GM21381 (cell line): ENCODE data around the gene ZNF770.
"Not testable (repeated sequence)": the region's sequence is repeated elsewhere in the genome, so short reads cannot be mapped to it uniquely, and the experiment has no call there.

Experiments used
- ATAC-seq: cut with Tn5 transposase; IDR thresholded peaks from one replicate; pipeline ENCODE4 v1.9.1; 2021; ENCODE audit warnings: mild to moderate bottlenecking, moderate library complexity; ENCODE audit not compliant: unreplicated experiment

ZNF770 gene

DNA sequence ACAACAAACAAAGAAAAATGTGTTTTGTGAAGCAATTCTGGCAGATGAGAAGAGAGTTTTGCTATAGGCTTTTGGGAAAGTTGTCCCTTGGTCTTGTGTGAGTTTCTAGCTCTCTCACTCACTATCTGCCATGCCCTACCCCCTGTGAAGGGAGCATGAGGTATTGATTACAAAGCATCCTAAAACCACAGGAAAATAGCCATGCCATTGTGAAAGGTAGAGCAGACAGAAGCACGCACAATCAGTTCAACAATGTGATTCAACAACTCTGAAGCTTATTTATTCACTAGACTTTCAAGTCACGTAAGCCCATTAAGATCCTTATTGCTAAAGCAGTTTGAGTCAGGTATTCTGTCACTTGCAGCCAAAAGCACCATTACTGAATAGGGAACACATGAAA is 12.0 kb downstream of the ZNF770 start:
- no peak for ATAC-seq

- ATAC-seq: no peak
Observed at GRCh38 chr15:34973512-34973911, 14.6 kb downstream of the ZNF770 start.

- ATAC-seq: peak; percentile 3
Observed at GRCh38 chr15:34970098-34970643, 17.9 kb downstream of the ZNF770 start.

- ATAC-seq: peak; percentile 98
Observed at GRCh38 chr15:34969340-34970097, 18.6 kb downstream of the ZNF770 start, which contains the start of gene AQR. Gene AQR, minus strand, starts transcription at chr15:34969742. Its CDS starts 129 bp downstream, at chr15:34969613.

- no peak for ATAC-seq
Observed at GRCh38 chr15:34964277-34964676, 23.8 kb downstream of the ZNF770 start.

DNA sequence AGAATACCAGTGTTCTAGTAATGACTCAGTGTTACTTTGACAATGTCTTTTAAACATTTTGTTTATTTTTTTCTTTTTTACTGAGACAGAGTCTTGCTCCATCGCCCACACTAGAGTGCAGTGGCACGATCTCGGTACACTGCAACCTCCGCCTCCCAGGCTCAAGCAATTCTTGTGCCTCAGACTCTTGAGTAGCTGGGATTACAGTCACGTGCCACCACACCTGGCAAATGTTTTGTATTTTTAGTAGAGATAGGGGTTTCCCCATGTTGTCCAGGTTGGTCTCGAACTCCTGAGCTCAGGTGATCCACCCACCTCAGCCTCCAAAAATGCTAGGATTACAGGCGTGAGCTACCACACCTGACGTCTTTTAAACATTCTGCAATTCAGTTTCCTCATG is 34.2 kb downstream of the ZNF770 start:
- ATAC-seq: no peak

DNA sequence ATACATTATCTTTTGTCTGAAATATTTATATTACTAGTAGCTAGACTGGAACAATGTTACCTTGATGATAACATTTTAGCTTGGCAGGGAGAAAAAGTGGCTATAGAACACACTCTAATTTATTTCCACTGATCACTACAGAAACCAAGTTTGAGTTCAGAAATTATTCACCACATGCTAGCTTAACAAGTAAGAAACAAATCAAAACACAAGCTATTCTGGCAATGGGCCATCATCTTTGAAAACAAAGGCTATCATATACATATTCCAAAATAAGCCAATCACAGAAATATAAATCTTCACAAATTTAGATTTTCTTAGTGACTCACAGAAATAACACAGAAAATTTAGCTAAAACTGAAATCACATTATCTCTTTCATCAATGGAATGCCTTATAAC is 35.6 kb downstream of the ZNF770 start:
- no peak for ATAC-seq

GRCh38 chr15:34951993-34952392 is 36.1 kb downstream of the ZNF770 start:
- ATAC-seq: no peak

- ATAC-seq: no peak
Observed at GRCh38 chr15:34944936-34945335, 43.2 kb downstream of the ZNF770 start.

GRCh38 chr15:34943711-34944110 is 44.4 kb downstream of the ZNF770 start:
- no peak for ATAC-seq

- ATAC-seq: not testable (repeated sequence)
Observed at GRCh38 chr15:34943264-34943663, 44.8 kb downstream of the ZNF770 start.

- no peak for ATAC-seq
Observed at GRCh38 chr15:34942363-34942762, 45.7 kb downstream of the ZNF770 start.

GRCh38 chr15:34941831-34942230 is 46.3 kb downstream of the ZNF770 start:
- no peak for ATAC-seq

GRCh38 chr15:34941185-34941698 is 46.8 kb downstream of the ZNF770 start:
- ATAC-seq: no peak

- no peak for ATAC-seq
Observed at GRCh38 chr15:34933432-34933975, 54.6 kb downstream of the ZNF770 start.

DNA sequence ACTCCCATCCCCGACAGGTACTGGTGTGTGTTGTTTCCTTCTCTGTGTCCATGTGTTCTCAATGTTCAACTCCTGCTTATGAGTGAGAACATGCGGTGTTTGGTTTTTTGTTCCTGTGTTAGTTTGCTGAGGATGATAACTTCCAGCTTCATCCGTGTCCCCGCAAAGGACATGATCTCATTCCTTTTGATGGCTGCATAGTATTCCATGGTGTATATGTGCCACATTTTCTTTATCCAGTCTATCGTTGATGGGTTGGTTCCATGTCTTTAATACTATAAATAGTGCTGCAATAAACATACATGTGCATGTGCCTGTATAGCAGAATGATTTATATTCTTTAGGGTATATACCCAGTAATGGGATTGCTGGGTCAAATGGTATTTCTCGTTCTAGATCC is 59.7 kb downstream of the ZNF770 start:
- not testable (repeated sequence) for ATAC-seq
